ENCODE measurements around the gene TMEM256. TPM values are rescaled to one million over a fixed set of nuclear protein-coding genes. Genes with fewer than 3 reads are reported as not detected.

Gene TMEM256
- total and polyA plus RNA-seq, 2 donors (not counting 3 experiments of a cell fraction or from before 2014, with no cell fraction given): 67.4 to 148 TPM

- H3K9me3 ChIP-seq (replicated peaks; ENCODE audit: control insufficient read depth, insufficient read depth, low read length): no peaks in the 10 kb centered on the region
- H3K4me2 ChIP-seq (ENCODE audit: insufficient read depth, low read length): no peak overlapping the region
- TF ChIP-seq CTCF (IDR thresholded peaks at IDR 0.05; ENCODE audit: extremely low read depth in 1 of 2, insufficient read depth in 1 of 2, low read depth in 1 of 2, low read length in 2 of 2) (no peak), FOS (IDR thresholded peaks at IDR 0.05; ENCODE audit: borderline replicate concordance, insufficient read depth, low read length) (no peak), MYC (IDR thresholded peaks at IDR 0.05; ENCODE audit: low read depth, low read length) (no peak), MAX (IDR thresholded peaks at IDR 0.05; ENCODE audit: insufficient read depth, insufficient read length) (no peak), POLR2A (IDR thresholded peaks at IDR 0.05; ENCODE audit: low read depth, low read length) (no peak), POLR2AphosphoS5 (IDR thresholded peaks at IDR 0.05; ENCODE audit: insufficient read depth, low read depth, low read length) (no peak), JUN (IDR thresholded peaks at IDR 0.05; ENCODE audit: borderline replicate concordance, insufficient read depth, insufficient read length, low read depth) (no peak), EZH2 (IDR thresholded peaks at IDR 0.05; ENCODE audit: borderline replicate concordance, low read depth, low read length, severe bottlenecking) (no peak), GATA2 (IDR thresholded peaks at IDR 0.05; ENCODE audit: insufficient read depth, insufficient read length, low read depth, low read length) (no peak)
- no peak for DNase-seq (ENCODE audit: low read depth, low spot score)
- no peaks in the 10 kb centered on the region for H4K20me1 ChIP-seq (replicated peaks; ENCODE audit: control insufficient read depth, extremely low read depth, insufficient read depth, low read length)
- POLR2A ChIA-PET: no interaction called here
- no peaks in the 10 kb centered on the region for H3K36me3 ChIP-seq (ENCODE audit: control insufficient read depth in 2 of 2, extremely low read depth in 1 of 2, insufficient read depth in 2 of 2, low read length in 2 of 2)
- H3K27ac ChIP-seq (ENCODE audit: insufficient read depth, low read depth, low read length): no peak overlapping the region
- CTCF ChIA-PET: no interaction called here
- no peak for FAIRE-seq
- dilution Hi-C loops (cut with MboI; ENCODE audit: extremely low pct_ligation_motif_present, low sequenced_read_pairs): no loop called here
- H3K9me1 ChIP-seq (replicated peaks; ENCODE audit: control insufficient read depth, extremely low read depth, insufficient read depth, low read length): no peaks in the 10 kb centered on the region
- H3K9ac ChIP-seq (replicated peaks; ENCODE audit: extremely low read depth, insufficient read depth, low read length): no peak overlapping the region
- H2AFZ ChIP-seq (ENCODE audit: low read depth, low read length): no peak overlapping the region
- no peak overlapping the region for H3K4me3 ChIP-seq (replicated peaks in 1 of 3; ENCODE audit: insufficient read depth in 1 of 3, low read depth in 1 of 3, low read length in 3 of 3)
- no peaks in the 10 kb centered on the region for H3K27me3 ChIP-seq (ENCODE audit: control insufficient read depth in 2 of 2, insufficient read depth in 2 of 2, low read length in 2 of 2)
- no peaks in the 10 kb centered on the region for H3K4me1 ChIP-seq (ENCODE audit: control insufficient read depth, extremely low read depth, insufficient read depth, low read length)
- no TSS peak for BruUV-seq (replicated peaks)
- intact Hi-C loops (cut with micrococcal nuclease): no loop called here
- no peaks in the 10 kb centered on the region for H3K79me2 ChIP-seq (ENCODE audit: control insufficient read depth, insufficient read depth, low read length)
Measured at GRCh38 chr17:7429722-7430121, 25.8 kb upstream of the TMEM256 start.

All from endothelial cell of umbilical vein (primary cell).